Nephron progenitor cell (in vitro differentiated cells): ENCODE measurements around the gene CNRIP1.

ENCODE experiments used
- DNase-seq: peaks from one replicate; pipeline ENCODE4 v3.0.0; 2021
- H3K27ac Mint-ChIP-seq: 2 replicates; pipeline ENCODE4 v1.8.0; 2021; ENCODE audit warnings: mild to moderate bottlenecking, moderate library complexity, mixed read lengths
- H3K27me3 Mint-ChIP-seq: 2 replicates; pipeline ENCODE4 v1.8.0; 2021; ENCODE audit warnings: mild to moderate bottlenecking, low read depth, mixed read lengths; ENCODE audit not compliant: poor library complexity
- H3K36me3 Mint-ChIP-seq: 2 replicates; pipeline ENCODE4 v1.8.0; 2021; ENCODE audit warnings: low read depth, mixed read lengths
- H3K4me1 Mint-ChIP-seq: 2 replicates; pipeline ENCODE4 v1.8.0; 2021; ENCODE audit warnings: mixed read lengths
- H3K4me3 Mint-ChIP-seq: 2 replicates; pipeline ENCODE4 v1.8.0; 2021; ENCODE audit warnings: mild to moderate bottlenecking, moderate library complexity, mixed read lengths
- H3K9me3 Mint-ChIP-seq: 2 replicates; pipeline ENCODE4 v1.8.0; 2021; ENCODE audit warnings: mild to moderate bottlenecking, moderate library complexity, mixed read lengths
- TF ChIP-seq, protein P1 (sequence below): fragments of 200-600 bp; sonication (generic); IDR thresholded peaks from 2 replicates; pipeline ENCODE4 v1.5.0; 2021; ENCODE audit warnings: antibody characterized with exemption

The CNRIP1 gene

DNA sequence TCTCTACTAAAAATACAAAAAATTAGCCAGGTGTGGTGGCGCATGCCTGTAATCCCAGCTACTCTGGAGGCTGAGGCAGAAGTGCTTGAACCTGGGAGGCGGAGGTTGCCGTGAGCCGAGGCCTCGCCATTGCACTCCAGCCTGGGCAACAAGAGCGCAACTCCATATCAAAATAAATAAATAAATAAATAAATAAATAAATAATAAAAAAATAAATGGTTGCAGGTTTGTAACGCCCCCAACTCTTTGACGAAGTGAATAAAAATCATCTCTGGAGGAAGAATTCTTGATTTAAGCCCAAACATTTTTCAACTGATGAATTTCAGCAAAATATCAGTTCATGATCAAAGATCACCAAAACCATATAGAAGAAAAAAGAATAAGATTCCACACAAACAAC is 13.3 kb upstream of the CNRIP1 start:
- H3K27me3 Mint-ChIP-seq: peaks cover 36% of the 10 kb centered on the region

DNA sequence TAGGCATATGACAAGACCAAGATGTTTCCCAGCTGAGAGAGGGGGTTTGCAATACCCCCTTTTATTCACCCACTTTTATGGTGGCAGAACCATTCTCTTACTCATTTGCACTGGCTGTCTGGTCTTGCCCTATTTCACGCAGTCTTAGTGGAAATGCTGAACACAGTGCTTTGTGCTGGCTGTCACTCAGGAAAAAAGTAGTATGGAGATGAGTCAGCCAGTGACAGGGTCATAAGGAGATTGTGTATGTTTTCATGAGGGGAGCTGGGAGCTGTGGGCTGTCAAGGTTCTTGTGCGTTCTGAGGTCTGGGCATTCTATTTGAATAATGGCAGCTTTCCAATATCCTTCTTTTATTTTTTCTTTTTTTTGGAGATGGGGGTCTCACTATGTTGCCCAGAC is 10.9 kb upstream of the CNRIP1 start:
- Mint-ChIP-seq H3K36me3 (no peaks in the 10 kb centered on the region), H3K9me3 (no peaks in the 10 kb centered on the region), H3K4me1 (no peaks in the 10 kb centered on the region), H3K27ac (no peak overlapping the region), H3K27me3 (peaks cover 41% of the 10 kb centered on the region), H3K4me3 (no peak overlapping the region)
- no peak for DNase-seq
- TF ChIP-seq, protein P1, sequence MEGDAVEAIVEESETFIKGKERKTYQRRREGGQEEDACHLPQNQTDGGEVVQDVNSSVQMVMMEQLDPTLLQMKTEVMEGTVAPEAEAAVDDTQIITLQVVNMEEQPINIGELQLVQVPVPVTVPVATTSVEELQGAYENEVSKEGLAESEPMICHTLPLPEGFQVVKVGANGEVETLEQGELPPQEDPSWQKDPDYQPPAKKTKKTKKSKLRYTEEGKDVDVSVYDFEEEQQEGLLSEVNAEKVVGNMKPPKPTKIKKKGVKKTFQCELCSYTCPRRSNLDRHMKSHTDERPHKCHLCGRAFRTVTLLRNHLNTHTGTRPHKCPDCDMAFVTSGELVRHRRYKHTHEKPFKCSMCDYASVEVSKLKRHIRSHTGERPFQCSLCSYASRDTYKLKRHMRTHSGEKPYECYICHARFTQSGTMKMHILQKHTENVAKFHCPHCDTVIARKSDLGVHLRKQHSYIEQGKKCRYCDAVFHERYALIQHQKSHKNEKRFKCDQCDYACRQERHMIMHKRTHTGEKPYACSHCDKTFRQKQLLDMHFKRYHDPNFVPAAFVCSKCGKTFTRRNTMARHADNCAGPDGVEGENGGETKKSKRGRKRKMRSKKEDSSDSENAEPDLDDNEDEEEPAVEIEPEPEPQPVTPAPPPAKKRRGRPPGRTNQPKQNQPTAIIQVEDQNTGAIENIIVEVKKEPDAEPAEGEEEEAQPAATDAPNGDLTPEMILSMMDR: no peak

More for the DNA sequence above, 13.3 kb upstream of the CNRIP1 start:
- H3K4me3 Mint-ChIP-seq: no peak overlapping the region
- no peaks in the 10 kb centered on the region for H3K4me1 Mint-ChIP-seq
- DNase-seq: no peak
- H3K27ac Mint-ChIP-seq: no peak overlapping the region
- H3K9me3 Mint-ChIP-seq: no peaks in the 10 kb centered on the region
- TF ChIP-seq, protein P1: no peak
- no peaks in the 10 kb centered on the region for H3K36me3 Mint-ChIP-seq

DNA sequence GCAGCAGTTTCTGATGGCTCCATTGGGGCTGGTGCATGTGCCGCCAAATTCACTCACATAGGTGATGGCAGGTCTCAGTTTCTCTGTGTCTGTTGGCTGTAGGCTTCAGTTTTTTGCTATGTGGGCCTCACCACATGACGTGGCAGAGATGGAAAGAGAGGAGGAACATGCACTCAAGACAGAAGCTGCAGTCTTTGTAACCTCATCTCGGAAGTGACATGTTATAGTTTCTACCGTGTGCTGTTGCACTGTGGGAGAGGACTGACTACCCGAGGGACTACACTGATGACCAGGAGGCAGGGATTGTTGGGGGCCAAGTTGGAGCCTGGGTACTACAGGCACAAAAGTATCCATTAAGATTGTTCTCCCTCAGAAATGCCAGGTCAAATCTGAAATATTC is 9.2 kb upstream of the CNRIP1 start:
- Mint-ChIP-seq H3K36me3 (no peaks in the 10 kb centered on the region), H3K4me3 (no peak overlapping the region), H3K27me3 (peaks cover 47% of the 10 kb centered on the region), H3K9me3 (no peaks in the 10 kb centered on the region), H3K27ac (no peak overlapping the region), H3K4me1 (no peaks in the 10 kb centered on the region)
- TF ChIP-seq, protein P1: no peak
- no peak for DNase-seq

DNA sequence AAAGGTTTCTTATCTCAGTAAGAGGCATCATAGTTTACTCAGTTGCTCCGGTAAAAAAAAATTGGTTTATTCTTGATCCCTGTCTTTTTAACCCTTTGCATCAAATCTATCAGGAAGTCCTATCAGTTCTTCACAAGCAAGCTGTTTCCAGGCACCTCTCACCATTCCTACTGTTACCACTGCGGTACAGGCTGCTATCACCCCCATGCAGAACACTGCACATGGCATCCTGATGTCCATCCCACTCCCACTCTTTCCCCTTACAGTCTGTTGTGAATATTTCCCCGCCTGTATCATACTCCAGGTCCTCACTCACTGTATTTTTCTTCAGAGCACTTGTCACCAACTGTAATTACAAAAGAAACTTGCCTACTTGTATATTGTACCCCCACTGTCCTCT is 5.3 kb upstream of the CNRIP1 start:
- Mint-ChIP-seq H3K9me3 (no peaks in the 10 kb centered on the region), H3K36me3 (no peaks in the 10 kb centered on the region), H3K4me1 (peaks cover 4% of the 10 kb centered on the region), H3K27ac (no peak overlapping the region), H3K27me3 (peaks cover 65% of the 10 kb centered on the region), H3K4me3 (no peak overlapping the region)
- no peak for DNase-seq
- TF ChIP-seq, protein P1: no peak

DNA sequence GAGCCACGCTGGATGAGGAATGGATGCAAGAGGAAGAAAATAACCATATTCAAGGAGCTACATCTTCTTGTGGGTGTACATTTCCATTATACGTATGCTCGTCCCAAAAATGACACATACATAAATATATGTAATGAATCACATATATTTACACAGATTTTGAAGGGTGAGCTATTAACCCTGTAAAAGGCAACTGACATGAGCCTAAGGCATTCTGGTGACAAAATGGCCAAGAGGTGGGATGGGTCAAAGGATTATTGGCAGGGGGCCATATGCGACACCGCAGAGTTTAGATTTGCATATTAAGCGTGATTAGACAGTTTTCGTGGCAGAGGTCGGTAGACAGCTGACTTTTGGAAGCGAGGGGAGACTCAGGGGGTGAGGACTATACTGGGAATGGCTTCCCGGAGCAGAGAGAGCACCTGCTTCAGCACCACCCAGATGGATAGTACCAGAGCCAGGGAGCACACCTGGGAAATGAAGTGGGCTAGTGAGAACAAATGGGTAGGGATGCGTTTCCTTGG is 431 bp upstream of the CNRIP1 start:
- TF ChIP-seq, protein P1: no peak
- Mint-ChIP-seq H3K36me3 (no peaks in the 10 kb centered on the region), H3K4me1 (peaks cover 21% of the 10 kb centered on the region), H3K4me3 (peak overlapping the region; percentile 89), H3K9me3 (no peaks in the 10 kb centered on the region), H3K27ac (no peak overlapping the region), H3K27me3 (peaks cover 87% of the 10 kb centered on the region)
- DNase-seq: peak; percentile 22

DNA sequence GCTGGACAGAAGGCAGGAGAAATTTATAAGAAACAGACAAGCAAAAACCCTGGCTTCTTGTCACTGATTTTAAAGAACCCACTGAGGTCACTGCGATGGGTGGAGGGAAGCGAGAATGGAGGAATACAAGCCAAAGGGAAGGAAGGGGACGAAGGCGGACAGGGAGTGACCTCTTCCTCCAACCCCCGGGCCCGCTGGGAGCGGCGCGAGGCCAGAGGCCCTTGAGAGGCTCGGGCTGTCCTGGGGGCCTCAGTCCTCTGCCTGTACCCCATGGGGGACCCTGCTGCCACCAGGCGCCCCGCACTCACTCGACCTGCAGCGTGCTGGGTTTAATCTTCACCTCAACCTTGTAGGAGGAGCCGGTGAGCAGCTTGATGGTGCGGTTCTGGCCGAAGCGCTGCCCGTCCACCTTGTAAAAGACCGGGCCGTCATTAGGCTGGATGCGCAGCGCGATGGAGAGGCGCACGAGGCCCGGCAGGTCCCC is 793 bp downstream of the CNRIP1 start:
- TF ChIP-seq, protein P1: no peak
- no peak for DNase-seq
- H3K27me3 Mint-ChIP-seq: peaks cover 82% of the 10 kb centered on the region
- H3K9me3 Mint-ChIP-seq: no peaks in the 10 kb centered on the region
- no peak overlapping the region for H3K27ac Mint-ChIP-seq
- H3K4me1 Mint-ChIP-seq: peaks cover 21% of the 10 kb centered on the region
- peak overlapping the region; percentile 89 for H3K4me3 Mint-ChIP-seq
- no peaks in the 10 kb centered on the region for H3K36me3 Mint-ChIP-seq
